Measurements from ENCODE around the gene GCNT4.

- TF ChIP-seq CTCF (IDR thresholded peaks at IDR 0.05) (no peak), BHLHE40 (IDR thresholded peaks at IDR 0.05; ENCODE audit: low read depth, low read length) (no peak), BCL3 (IDR thresholded peaks at IDR 0.05) (no peak)
Measured at GRCh38 chr5:75081510-75081909, 29.2 kb upstream of the GCNT4 start.

Data from A549 (cell line).